NCI-H187 (cell line): ENCODE data around the gene NOTO.

ENCODE experiments used
- DNase-seq, 2 experiments: peaks; one replicate each; lab custom pipeline; 2025; lab: John Stamatoyannopoulos, UW

The NOTO gene

DNA sequence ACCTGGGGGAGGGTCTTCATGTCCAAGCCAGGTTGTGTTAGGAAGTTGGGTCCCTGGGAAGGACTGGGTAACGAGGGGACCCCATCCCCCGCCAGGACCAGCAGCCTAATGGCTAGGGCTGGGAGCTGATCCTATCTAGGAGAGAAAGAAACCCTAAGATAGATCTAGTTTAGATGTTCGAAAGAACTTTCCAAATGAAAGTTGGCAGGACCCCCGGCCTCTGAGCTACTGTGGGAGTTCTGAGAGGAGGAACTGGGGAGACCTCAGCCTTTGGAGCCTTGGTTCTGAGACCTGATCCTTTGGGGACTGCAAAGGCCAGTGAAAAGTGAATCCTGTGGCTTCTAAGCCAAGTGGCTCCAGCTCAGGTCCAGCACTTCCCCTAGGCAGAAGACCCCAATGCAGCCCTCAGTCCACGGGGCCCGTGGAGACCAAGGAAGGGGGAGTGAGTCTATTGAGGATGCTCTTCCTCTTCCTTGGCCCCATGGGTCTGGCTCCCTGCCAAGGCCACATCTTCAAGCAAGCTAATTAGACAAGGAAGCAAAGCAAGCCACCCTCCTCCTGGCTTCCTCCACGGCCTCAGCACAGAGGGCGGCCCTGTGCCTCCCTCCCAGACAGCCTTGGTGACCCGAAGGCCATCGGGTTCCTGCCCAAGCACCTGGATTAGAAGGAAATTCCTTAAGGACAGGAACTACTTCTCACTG, 55.2 kb downstream of the NOTO start:
- no peak for DNase-seq

DNA sequence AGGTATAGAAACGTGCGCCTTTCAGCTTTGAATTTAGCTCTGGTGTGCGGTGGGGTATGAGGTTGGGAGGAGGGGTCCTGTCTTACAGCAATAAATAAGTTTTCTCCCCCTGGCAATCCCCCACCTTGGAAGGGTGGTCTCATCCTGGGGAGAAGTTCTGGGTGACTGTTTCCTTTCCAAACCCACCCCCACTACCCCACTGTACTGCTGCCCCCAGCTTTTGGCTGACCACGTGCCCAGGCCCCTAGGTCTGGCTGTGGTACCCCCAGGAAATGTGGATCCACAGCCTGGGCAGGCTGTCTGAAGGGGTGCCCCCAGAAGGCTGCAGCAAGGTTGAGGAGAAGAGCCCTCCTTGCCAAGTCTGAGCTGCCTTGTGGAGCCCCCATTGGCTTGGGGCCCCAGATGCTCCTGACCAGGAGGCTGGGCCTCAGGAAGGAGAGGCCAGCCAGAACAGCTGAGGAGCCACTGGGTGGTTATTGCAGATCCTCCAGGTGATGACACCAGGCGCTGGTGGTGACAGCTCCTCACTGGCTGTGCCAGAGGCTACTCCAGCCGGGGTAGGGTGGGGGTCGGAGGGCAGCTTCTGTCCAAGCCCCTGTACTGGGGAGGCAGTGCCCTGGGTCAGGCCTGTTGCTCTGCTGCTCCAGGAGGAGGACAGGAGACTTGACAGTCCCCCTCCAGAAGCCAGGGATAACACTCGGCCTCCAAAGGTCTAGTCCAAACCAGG, 56.0 kb downstream of the NOTO start:
- no peak for DNase-seq

DNA sequence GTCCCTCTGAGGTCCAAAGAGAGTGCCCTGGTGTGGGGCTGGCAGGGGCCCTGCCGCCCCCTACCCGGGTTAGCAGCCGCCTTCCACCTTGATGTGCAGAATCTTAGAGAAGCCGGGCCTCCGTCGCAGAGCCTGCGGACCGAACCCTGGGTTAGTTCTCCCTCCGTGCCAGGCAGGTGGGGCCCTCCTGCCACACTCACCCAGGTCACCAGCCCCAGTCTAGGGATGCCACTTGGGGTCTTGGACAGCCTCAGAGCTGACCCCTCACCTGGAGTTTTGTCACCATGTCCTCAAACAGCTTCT, 56.5 kb downstream of the NOTO start:
- no peak for DNase-seq

DNA sequence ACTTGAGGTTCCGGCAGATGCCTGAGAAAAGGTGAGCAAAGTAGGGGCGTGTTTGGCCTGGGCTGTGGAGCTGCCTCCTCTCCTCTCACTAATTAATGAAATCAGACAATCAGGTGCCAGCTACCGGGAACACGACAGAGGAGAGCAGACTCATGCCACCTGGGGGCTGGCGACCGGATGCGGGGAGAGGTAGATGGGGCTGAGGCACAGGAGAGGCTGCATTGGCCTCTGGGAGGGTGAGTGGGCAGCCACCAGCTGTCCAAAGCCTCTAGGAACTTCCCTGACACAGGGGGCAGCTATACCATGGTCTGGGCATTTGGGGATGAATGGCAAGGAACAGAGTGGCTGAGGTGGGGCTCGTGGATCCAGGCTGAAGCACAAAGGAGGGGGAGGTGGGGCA, 56.9 kb downstream of the NOTO start:
- no peak for DNase-seq

DNA sequence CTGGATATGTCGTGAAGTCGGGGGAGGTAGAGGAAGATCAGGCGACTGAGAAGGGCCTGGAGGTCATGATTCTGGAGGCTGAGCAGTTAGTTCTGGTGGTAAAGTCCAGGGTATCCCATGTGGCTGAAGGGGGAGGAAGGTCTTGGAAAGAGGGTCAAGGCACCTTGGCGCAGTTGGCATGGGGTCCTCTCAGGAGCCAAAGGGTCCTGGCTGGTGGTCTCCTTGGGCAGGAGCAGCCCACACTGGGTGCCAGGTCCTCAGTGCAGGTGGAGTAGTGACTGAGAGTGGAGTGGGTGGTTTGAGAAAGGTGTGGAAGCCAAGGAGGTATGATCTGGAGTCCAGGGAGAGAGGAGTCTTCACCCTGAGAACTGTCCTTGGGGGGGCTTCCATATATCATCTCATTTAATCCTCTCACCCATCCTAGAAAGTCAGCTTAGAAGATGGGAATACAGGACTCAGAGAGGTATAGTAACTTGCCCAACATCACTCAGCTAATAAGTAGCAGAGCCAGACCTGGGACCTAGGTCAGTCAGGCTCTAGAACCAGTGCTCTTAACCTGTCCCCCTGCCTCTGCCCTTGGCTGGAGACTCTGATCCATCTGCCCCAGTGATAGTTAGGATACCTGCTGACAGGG, 57.4 kb downstream of the NOTO start:
- DNase-seq, result no peak

DNA sequence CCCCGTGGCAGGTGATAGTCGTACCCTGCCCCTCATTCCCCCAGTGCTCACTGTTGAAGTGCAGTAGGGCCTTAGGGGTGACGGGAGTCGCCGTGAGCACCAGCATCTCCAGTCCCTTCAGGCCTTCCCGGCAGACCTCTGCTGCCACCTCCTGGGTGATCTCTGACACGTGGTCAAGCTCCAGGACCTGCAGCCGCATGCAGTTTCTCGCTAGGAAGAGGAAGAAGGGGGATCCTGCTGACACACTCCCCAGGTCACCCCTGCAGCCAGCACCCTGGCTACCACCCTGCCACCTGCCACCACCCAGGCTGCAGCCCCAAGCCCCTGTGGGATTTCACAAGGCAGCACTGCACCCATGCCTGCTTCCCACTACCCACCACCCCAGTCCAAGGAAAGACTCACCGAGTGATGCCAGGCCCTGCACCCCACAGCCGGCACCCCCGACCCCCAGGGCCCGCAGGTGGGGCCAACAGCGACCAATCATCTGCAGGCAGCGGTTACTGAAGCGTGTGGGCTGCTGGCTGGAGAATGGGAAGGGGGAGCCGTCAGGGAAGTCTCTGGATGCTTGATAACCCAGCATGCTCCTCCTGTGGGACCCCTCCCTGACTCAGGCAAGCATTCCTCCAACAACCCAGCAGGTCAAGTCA, 58.1 kb downstream of the NOTO start:
- no peak for DNase-seq
